ENCODE results near the gene PRM3. TPM values are rescaled to one million over a fixed set of nuclear protein-coding genes. Genes with fewer than 3 reads are reported as not detected.

PRM3 gene
- polyA plus RNA-seq (2013, experiment 1 of 2; ENCODE audit: insufficient read length): not detected
- polyA plus RNA-seq (2013, experiment 2 of 2; ENCODE audit: insufficient read length): not detected

- no peak for DNase-seq
Observed at GRCh38 chr16:11272921-11273720, at the start of gene PRM3. TSS of gene PRM3 (minus strand) at chr16:11273629. CDS start at chr16:11273595, 34 bp downstream.

- DNase-seq: no peak
Observed at GRCh38 chr16:11322823-11323222, 49.4 kb upstream of the PRM3 start.

DNA sequence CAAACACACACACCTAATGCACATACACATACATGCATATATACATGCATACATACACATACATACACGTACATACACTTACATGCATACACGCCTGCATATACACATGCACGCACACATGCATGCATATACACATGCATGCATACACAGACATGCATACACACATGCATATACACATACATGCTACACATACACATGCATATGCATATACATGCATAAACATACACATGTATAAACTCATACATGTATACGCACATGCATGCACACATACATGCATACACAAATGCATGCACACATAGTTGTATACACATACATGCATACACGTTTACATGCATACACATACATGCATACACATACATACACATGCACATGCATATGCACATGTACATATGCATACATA lies 48.2 kb upstream of the PRM3 start:
- no peak for DNase-seq

DNA sequence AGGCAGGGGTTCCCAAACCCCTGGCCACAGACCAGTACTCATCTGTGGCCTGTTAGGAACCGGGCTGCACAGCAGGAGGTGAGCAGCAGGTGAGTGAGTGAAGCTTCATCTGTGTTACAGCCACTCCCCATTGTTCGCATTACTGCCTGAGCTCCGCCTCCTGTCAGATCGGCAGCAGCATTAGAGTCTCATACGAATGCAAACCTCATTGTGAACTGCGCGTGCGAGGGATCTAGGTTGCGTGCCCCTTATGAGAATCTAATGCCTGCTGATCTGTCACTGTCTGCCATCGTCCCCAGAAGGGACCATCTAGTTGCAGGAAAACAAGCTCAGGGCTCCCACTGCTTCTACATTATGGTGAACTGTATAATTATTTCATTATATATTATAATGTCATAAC lies 46.7 kb upstream of the PRM3 start:
- no peak for DNase-seq

DNA sequence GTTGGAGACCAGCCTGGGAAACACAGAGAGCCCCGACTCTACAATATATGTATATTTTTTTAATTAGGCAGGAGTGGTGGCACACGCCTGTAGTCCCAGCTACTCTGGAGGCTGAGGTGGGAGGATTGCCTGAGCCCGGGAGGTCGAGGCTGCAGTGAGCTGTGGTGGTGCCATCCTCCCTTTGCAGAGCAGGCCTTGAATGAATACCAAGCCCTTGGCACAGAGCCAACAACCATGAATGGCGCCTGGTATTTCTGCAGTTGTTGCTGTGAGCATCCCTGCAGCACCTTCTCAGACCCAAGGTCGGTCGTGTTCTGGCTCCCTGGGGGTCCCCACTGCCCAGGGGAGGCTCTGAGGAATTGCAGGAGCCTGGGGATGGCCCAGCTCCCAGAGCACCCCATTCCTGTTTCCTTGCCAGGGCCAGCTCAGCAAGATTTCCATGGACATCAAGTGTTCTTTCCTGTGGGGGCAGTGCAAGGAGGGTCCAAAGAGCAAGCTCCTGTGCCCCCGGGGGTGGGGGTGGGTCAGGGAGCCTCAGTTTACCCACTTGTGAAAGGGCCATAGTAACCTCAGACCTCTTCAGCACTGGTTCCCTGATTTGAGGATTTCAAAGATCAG lies 46.2 kb upstream of the PRM3 start:
- DNase-seq: no peak

DNA sequence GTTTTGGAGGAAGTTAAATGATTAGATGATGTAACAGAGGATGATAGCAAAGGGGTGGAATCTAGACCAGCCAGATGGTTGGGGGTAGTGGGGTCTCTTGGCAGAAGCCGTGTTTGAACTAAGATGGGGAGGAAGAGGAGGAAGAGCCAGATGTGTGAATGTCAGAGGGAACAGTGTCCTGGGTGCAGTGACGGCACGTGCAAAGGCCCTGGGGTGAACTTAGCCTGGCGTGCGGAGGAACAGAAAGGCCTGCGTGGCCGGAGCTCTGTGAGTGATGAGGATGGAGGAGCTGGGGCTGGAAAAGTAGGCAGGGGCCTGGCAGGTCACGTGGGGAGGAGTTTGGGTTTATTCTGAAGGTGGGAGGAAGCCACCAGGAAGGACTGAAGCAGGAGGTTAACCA lies 45.4 kb upstream of the PRM3 start:
- no peak for DNase-seq

DNA sequence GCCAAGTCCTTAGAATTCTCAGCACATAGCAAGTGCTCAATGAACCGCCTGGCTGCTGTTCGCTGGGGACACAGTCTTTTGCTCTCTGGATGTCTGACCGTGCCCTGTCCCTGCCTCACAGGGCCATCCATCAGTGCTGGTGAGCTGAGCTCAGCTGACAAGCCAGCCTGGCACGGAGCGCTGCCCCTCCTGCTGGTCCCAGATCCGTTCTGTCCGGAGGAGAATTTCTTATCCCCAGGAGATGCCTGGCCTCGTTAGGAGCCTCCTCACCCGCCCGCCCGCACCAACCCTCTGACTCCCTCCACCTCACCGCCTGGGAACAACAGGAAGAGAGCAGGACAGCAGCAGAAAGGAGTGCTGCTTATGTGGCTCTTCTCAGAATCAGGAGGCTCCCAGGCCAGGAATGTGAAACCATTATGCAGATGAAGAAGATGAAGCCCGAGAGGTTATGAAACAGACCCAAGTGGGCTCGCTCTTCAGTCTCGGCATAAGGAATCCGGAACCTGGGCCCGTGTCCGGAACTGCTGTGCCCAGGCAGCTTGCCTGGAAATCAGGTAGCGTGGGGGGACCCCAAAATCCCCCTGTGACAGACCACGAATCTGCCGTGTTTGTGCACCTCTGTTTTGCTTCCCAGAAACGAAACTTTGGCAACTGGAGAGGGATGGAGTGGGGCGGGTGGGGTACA lies 43.0 kb upstream of the PRM3 start:
- peak; percentile 39 for DNase-seq

- peak; percentile 90 for DNase-seq
Observed at GRCh38 chr16:11315510-11315909, 42.1 kb upstream of the PRM3 start.

DNA sequence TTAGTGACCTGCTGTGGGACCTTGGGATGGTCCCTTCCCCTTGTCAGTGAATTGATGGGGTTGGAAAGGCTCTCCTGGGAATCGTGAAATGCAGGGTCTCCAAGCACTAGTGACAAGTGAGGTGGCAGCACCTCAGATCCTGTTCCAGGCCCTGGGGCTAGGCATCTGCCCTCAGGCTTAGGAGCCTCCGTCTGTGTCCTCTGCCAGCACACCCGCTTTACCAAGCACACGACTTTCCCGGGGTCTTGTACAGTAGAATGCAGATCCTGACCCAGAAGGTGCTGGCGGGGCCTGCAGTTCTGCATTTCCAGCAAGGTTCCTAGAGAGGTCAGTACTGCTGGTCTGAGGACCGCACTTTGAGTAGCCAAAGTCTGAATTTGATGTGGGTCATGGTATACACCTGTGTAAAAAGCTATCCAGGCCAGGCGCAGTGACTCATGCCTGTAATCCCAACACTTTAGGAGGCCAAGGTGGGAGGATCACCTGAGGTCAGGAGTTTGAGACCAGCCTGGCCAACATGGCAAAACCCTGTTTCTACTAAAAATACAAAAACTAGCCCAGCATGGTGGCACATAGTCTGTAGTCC lies 41.0 kb upstream of the PRM3 start:
- DNase-seq: no peak

- DNase-seq: no peak
Observed at GRCh38 chr16:11313493-11314308, 40.3 kb upstream of the PRM3 start.

GRCh38 chr16:11312718-11313492 lies 39.5 kb upstream of the PRM3 start:
- DNase-seq: peak; percentile 80

DNA sequence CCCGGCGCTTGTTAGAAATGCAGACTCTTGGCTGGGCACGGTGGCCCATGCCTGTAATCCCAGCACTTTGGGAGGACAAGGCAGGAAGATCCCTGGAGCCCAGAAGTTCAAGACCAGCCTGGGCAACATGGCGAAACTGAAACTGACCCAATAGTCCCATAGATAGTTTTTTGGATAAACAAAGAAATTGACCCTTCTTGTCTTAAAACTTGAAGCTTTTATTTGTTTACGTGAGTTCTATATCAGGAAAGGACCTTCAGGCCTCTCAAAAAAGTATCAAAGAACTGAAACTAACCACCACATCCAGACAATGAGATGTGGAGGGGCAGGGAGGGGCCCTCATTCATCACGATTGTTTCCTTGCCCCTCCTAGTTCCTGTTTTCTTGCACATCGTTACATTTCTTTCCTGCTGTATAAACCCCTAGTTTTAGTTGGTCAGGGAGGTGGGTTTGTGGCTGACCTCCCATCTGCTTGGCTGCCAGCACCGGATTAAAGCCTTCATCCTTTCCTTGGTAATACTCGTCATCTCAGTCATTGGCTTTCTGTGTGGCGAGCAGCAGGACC lies 37.6 kb upstream of the PRM3 start:
- DNase-seq: no peak

DNA sequence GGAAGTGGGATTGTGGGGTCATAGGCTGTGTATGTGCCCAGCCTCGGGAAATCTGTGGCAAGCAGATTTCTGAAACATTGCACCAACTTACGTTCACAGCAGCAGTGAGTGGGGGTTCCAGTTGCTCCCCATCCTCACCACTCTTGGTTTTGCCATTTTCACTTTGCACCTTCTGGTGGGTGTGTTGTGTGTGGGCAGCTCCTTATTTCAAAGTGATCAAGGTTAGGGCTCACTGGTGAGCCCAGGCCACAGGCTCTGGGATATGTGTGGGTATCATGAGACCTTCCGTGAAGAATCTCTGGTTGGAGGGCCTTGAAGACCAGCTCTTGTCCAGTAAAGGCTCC lies 37.2 kb upstream of the PRM3 start:
- DNase-seq: no peak

- DNase-seq: no peak
Observed at GRCh38 chr16:11309895-11310633, 36.6 kb upstream of the PRM3 start.

- DNase-seq: no peak
Observed at GRCh38 chr16:11308493-11309283, 35.3 kb upstream of the PRM3 start.

- no peak for DNase-seq
Observed at GRCh38 chr16:11307639-11308492, 34.4 kb upstream of the PRM3 start.

- no peak for DNase-seq
Observed at GRCh38 chr16:11306997-11307638, 33.7 kb upstream of the PRM3 start.

DNA sequence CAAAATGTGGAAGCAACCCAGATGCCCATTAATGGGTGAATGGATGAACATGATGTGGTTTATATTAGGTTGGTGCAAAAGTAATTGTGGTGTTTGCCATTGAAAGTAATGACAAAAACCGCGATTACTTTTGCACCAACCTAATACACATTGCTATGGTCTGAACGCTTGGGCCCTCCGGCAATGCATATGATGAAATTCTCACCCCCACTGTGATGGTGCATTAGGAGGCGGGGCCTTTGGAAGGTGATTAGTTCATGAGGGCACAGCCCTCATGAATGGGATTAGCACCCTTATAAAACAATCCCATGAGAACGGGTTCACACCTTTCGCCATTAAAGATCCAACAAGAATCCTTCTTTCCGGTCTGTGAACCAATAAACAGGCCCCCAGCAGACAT lies 33.0 kb upstream of the PRM3 start:
- DNase-seq: no peak
